OCI-LY1 (cell line): Measurements from ENCODE around the gene HDAC9.

Experiments
- H2AFZ ChIP-seq: fragments of 200-600 bp; sonication (generic), shearing (Covaris generic); 2 replicates; pipeline ENCODE4 v1.6.0; 2014; ENCODE audit warnings: antibody characterized with exemption, mild to moderate bottlenecking, low read length
- H3F3A ChIP-seq: fragments of 200-600 bp; sonication (generic), shearing (Covaris generic); 2 replicates; pipeline ENCODE4 v1.6.0; 2014; ENCODE audit warnings: mild to moderate bottlenecking, antibody characterized with exemption, low read length, moderate library complexity; ENCODE audit not compliant: insufficient read depth
- H3K27ac ChIP-seq: fragments of 200-600 bp; sonication (generic); 2 replicates; pipeline ENCODE4 v1.5.1; 2014; ENCODE audit warnings: low read length, mixed run types, mild to moderate bottlenecking, low read depth; ENCODE audit not compliant: poor library complexity, severe bottlenecking
- H3K27me3 ChIP-seq: fragments of 200-600 bp; sonication (generic); 2 replicates; pipeline ENCODE4 v1.6.0; 2014; ENCODE audit warnings: antibody characterized with exemption, mild to moderate bottlenecking, low read length, moderate library complexity; ENCODE audit not compliant: insufficient read depth
- H3K36me3 ChIP-seq: fragments of 200-600 bp; sonication (generic); 2 replicates; pipeline ENCODE4 v1.6.1; 2014; ENCODE audit warnings: mild to moderate bottlenecking, antibody characterized with exemption, low read length, moderate library complexity, mixed read lengths; ENCODE audit not compliant: insufficient read depth
- H3K4me1 ChIP-seq: fragments of 200-600 bp; sonication (generic); 2 replicates; pipeline ENCODE4 v1.5.1; 2014; ENCODE audit warnings: mild to moderate bottlenecking, low read length, moderate library complexity; ENCODE audit not compliant: insufficient read depth, severe bottlenecking
- H3K4me2 ChIP-seq: fragments of 200-600 bp; sonication (generic), shearing (Covaris generic); 2 replicates; pipeline ENCODE4 v1.6.1; 2014; ENCODE audit warnings: low read length
- H3K4me3 ChIP-seq: fragments of 200-600 bp; sonication (generic); 2 replicates; pipeline ENCODE4 v1.5.1; 2014; ENCODE audit warnings: low read length, low read depth, mild to moderate bottlenecking, mixed read lengths; ENCODE audit not compliant: poor library complexity, severe bottlenecking
- H3K79me2 ChIP-seq: fragments of 200-600 bp; shearing (Covaris generic); 2 replicates; pipeline ENCODE4 v1.6.1; 2016; ENCODE audit warnings: mixed run types, low read length, mixed read lengths; ENCODE audit not compliant: insufficient read depth
- H3K9ac ChIP-seq: fragments of 200-600 bp; sonication (generic), shearing (Covaris generic); 2 replicates; pipeline ENCODE4 v1.6.1; 2014; ENCODE audit warnings: mild to moderate bottlenecking, low read length, mixed read lengths
- H3K9me2 ChIP-seq: fragments of 200-600 bp; sonication (generic), shearing (Covaris generic); 2 replicates; pipeline ENCODE4 v1.6.1; 2014; ENCODE audit warnings: low read depth, mild to moderate bottlenecking, low read length, mixed read lengths
- H3K9me3 ChIP-seq: fragments of 200-600 bp; shearing (Covaris generic); 2 replicates; pipeline ENCODE4 v1.6.1; 2014; ENCODE audit warnings: low read length, mixed read lengths
- H4K20me1 ChIP-seq: fragments of 200-600 bp; sonication (generic), shearing (Covaris generic); 2 replicates; pipeline ENCODE4 v1.6.0; 2016; ENCODE audit warnings: mild to moderate bottlenecking, low read length; ENCODE audit not compliant: insufficient read depth
- EZH2 ChIP-seq: fragments of 200-600 bp; sonication (generic), shearing (Covaris generic); IDR thresholded peaks from 2 replicates; pipeline ENCODE4 v1.8.0; 2017; ENCODE audit warnings: borderline replicate concordance, mixed run types, mild to moderate bottlenecking, antibody characterized with exemption, low read length, moderate library complexity, mixed read lengths
- TF ChIP-seq, protein P1 (sequence below): fragments of 200-600 bp; sonication (generic), shearing (Covaris generic); IDR thresholded peaks from 2 replicates; pipeline ENCODE4 v1.5.1; 2017; ENCODE audit warnings: mild to moderate bottlenecking, antibody characterized with exemption, low read length, moderate library complexity, mixed read lengths

HDAC9 gene

GRCh38 chr7:18590241-18590640 lies 94.7 kb downstream of the HDAC9 start:
- no peaks in the 10 kb centered on the region for H3K27me3 ChIP-seq
- TF ChIP-seq, protein P1, sequence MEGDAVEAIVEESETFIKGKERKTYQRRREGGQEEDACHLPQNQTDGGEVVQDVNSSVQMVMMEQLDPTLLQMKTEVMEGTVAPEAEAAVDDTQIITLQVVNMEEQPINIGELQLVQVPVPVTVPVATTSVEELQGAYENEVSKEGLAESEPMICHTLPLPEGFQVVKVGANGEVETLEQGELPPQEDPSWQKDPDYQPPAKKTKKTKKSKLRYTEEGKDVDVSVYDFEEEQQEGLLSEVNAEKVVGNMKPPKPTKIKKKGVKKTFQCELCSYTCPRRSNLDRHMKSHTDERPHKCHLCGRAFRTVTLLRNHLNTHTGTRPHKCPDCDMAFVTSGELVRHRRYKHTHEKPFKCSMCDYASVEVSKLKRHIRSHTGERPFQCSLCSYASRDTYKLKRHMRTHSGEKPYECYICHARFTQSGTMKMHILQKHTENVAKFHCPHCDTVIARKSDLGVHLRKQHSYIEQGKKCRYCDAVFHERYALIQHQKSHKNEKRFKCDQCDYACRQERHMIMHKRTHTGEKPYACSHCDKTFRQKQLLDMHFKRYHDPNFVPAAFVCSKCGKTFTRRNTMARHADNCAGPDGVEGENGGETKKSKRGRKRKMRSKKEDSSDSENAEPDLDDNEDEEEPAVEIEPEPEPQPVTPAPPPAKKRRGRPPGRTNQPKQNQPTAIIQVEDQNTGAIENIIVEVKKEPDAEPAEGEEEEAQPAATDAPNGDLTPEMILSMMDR = no peak
- TF ChIP-seq EZH2 = no peak
- no peaks in the 10 kb centered on the region for H4K20me1 ChIP-seq
- no peaks in the 10 kb centered on the region for H3F3A ChIP-seq
- peak overlapping the region; percentile 30; the same call in 1 of the 2 replicates for H3K9ac ChIP-seq
- H3K4me1 ChIP-seq = peaks cover 25% of the 10 kb centered on the region
- no peaks in the 10 kb centered on the region for H3K9me3 ChIP-seq
- peak overlapping the region; percentile 43 for H3K4me3 ChIP-seq
- H3K4me2 ChIP-seq = peak overlapping the region; percentile 70
- no peaks in the 10 kb centered on the region for H3K9me2 ChIP-seq
- H2AFZ ChIP-seq = peak overlapping the region; percentile 53; the same call in 1 of the 2 replicates
- peaks cover 33% of the 10 kb centered on the region for H3K36me3 ChIP-seq
- H3K79me2 ChIP-seq = no peaks in the 10 kb centered on the region
- peak overlapping the region; percentile 55 for H3K27ac ChIP-seq

DNA sequence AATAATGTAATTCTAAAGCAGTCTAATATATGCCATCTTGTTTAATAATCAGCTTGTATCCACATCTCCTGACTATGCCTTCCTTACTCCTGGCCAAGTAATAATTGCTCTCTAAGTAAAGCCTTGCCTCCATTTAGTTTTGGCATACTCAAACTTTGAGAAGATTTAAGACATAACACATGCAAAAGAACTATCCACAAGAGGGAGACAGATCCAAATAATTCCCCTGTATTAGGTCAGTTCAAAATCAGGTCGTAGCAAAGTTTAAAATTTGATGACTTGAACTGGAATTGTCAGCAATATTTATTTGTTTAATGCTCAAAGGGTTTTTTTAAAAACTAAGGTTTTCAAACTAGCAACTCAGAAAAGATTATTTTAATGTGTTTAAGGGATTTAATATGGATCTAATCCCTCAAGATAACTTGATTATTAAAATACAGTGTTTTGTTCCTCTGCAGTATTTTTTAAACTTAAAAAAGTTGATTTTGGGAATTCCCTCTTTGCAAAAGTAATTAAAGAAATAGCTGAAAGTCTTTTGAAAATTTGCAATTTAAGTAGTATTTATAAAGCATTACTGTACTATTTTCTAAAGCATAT lies 95.3 kb downstream of the HDAC9 start:
- H3K27ac ChIP-seq = peak overlapping the region; percentile 55
- no peak for TF ChIP-seq EZH2
- TF ChIP-seq, protein P1 = peak; percentile 93
- H4K20me1 ChIP-seq = no peaks in the 10 kb centered on the region
- peak overlapping the region; percentile 53; the same call in 1 of the 2 replicates for H2AFZ ChIP-seq
- H3K4me1 ChIP-seq = peaks cover 25% of the 10 kb centered on the region
- no peaks in the 10 kb centered on the region for H3K79me2 ChIP-seq
- H3K4me3 ChIP-seq = peak overlapping the region; percentile 43
- H3K4me2 ChIP-seq = peak overlapping the region; percentile 70
- H3K9ac ChIP-seq = peak overlapping the region; percentile 30; the same call in 1 of the 2 replicates
- no peaks in the 10 kb centered on the region for H3K27me3 ChIP-seq
- H3K36me3 ChIP-seq = peaks cover 33% of the 10 kb centered on the region
- H3K9me2 ChIP-seq = no peaks in the 10 kb centered on the region
- no peaks in the 10 kb centered on the region for H3F3A ChIP-seq
- H3K9me3 ChIP-seq = no peaks in the 10 kb centered on the region

- Histone ChIP-seq H2AFZ (no peak overlapping the region), H3K36me3 (peaks cover 56% of the 10 kb centered on the region), H3K27me3 (no peaks in the 10 kb centered on the region), H3F3A (0 out of 2 replicates have a peak, but pooled peaks cover 4% of the 10 kb centered on the region), H3K27ac (no peak overlapping the region), H3K79me2 (no peaks in the 10 kb centered on the region), H4K20me1 (no peaks in the 10 kb centered on the region), H3K4me1 (peaks cover 25% of the 10 kb centered on the region), H3K9ac (no peak overlapping the region), H3K4me2 (no peak overlapping the region), H3K9me3 (no peaks in the 10 kb centered on the region), H3K9me2 (no peaks in the 10 kb centered on the region), H3K4me3 (no peak overlapping the region)
- TF ChIP-seq EZH2 = no peak
- TF ChIP-seq, protein P1 = no peak
Observed at GRCh38 chr7:18593602-18594279, 98.2 kb downstream of the HDAC9 start.
